BE2C (cell line): ENCODE data around the gene KRTAP3-1.

Source experiments
- DNase-seq: peaks from one replicate; pipeline ENCODE4 v3.0.0-alpha.2; 2020
- H3K27me3 ChIP-seq: fragments of 250-450 bp; sonication (Bioruptor Pico); 2 replicates; pipeline ENCODE4 v1.5.1; 2020; ENCODE audit warnings: mild to moderate bottlenecking
- H3K36me3 ChIP-seq: fragments of 250-450 bp; sonication (Bioruptor Pico); 2 replicates; pipeline ENCODE4 v1.5.1; 2020; ENCODE audit warnings: mild to moderate bottlenecking
- H3K4me1 ChIP-seq: fragments of 250-450 bp; sonication (Bioruptor Pico); 2 replicates; pipeline ENCODE4 v1.5.1; 2020
- H3K4me3 ChIP-seq: 2 replicates; pipeline ENCODE4 v1.5.1; 2011; ENCODE audit warnings: low read depth, low read length
- H3K9me3 ChIP-seq: fragments of 250-450 bp; sonication (Bioruptor Pico); 2 replicates; pipeline ENCODE4 v1.5.1; 2020
- TF ChIP-seq, protein P1 (sequence below): IDR thresholded peaks from 2 replicates; pipeline ENCODE4 v1.5.1; 2012; ENCODE audit warnings: mild to moderate bottlenecking, low read depth, low read length

Gene KRTAP3-1

DNA sequence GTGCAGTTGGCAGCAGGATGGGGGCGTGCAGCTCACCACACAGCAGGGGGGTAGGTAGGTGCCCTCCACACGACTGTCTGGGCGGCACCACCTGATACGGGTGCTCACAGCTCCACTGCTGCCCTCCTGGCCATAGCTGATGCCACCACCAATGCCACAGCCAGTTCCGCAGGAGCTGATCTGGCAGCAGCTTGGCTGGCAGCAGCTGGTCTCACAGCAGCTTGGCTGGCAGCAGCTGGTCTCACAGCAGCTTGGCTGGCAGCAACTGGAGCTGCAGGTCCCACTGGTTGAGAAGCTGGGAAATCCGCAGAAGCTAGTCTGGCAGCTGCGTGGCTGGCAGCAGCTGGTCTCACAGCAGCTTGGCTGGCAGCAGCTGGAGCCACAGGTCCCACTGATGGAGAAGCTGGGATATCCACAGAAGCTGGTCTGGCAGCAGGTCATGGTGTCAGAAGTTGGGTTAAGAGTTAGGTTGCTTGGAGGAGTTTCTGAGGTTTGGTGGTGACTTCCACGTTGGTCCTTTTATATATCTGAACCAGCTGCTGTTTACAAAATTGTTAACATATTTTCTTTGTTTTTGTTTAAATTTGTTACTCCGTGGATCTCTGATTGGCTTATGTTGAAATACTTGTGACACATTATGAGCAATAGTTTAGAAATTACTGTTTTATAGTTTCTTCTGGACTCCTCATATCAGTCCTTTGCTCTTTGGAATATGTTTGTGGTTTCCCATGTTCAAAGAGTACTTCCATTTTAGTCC lies 18.0 kb upstream of the KRTAP3-1 start, which contains the start of gene KRTAP1-5:
KRTAP1-5 (minus strand) TSS at position 494 of the 757 bp plus-strand sequence; CDS start at position 441, 53 bp downstream.
- no peak for DNase-seq
- Histone ChIP-seq H3K9me3 (no peaks in the 10 kb centered on the region), H3K4me1 (no peaks in the 10 kb centered on the region), H3K36me3 (no peaks in the 10 kb centered on the region), H3K27me3 (peaks cover 51% of the 10 kb centered on the region), H3K4me3 (no peak within 1 kb of the TSS)
- TF ChIP-seq, protein P1, sequence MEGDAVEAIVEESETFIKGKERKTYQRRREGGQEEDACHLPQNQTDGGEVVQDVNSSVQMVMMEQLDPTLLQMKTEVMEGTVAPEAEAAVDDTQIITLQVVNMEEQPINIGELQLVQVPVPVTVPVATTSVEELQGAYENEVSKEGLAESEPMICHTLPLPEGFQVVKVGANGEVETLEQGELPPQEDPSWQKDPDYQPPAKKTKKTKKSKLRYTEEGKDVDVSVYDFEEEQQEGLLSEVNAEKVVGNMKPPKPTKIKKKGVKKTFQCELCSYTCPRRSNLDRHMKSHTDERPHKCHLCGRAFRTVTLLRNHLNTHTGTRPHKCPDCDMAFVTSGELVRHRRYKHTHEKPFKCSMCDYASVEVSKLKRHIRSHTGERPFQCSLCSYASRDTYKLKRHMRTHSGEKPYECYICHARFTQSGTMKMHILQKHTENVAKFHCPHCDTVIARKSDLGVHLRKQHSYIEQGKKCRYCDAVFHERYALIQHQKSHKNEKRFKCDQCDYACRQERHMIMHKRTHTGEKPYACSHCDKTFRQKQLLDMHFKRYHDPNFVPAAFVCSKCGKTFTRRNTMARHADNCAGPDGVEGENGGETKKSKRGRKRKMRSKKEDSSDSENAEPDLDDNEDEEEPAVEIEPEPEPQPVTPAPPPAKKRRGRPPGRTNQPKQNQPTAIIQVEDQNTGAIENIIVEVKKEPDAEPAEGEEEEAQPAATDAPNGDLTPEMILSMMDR, result no peak

DNA sequence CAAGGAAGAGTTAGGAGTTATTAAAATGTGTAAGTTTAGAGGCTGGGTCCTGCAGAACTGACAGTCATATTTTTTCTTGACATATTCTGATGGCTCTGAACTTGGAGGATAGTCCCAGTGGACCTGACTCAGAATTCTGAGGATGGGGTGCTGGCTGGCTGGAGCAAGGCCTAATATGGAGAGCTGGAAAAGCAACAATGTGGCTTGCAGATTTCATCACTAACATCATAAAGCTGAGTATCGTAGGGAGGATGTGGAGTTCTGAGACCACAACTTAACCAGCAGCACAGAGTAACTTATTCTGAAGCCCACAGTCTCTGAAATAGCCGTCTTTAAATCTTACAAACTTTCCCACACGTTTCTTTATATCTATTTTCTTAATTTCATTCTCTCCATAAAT lies 15.8 kb upstream of the KRTAP3-1 start:
- Histone ChIP-seq H3K27me3 (peaks cover 33% of the 10 kb centered on the region), H3K36me3 (no peaks in the 10 kb centered on the region), H3K9me3 (no peaks in the 10 kb centered on the region), H3K4me1 (no peaks in the 10 kb centered on the region), H3K4me3 (no peak overlapping the region)
- DNase-seq, result no peak
- TF ChIP-seq, protein P1, result no peak

DNA sequence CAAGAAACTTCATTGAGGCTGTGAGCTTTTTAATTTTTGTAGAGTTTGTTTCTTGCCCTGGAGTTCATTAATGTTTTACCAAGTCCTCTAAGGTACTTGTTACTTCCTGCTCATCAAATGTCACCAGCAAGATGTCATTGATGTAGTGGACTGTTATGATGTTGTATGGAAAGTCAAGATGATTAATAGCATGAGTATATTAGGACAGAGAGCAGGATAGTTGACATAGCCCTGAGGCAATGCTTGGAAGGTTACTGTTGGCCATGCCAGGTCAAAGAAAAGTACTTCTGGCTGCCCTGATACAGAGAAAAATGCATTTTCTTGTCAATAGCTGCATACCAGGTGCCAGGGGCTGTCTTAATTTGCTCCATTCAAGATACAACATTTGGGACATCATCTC lies 11.4 kb upstream of the KRTAP3-1 start:
- TF ChIP-seq, protein P1, result no peak
- no peaks in the 10 kb centered on the region for H3K4me1 ChIP-seq
- no peak for DNase-seq
- no peaks in the 10 kb centered on the region for H3K36me3 ChIP-seq
- H3K27me3 ChIP-seq, result peaks cover 14% of the 10 kb centered on the region
- no peak overlapping the region for H3K4me3 ChIP-seq
- no peaks in the 10 kb centered on the region for H3K9me3 ChIP-seq

DNA sequence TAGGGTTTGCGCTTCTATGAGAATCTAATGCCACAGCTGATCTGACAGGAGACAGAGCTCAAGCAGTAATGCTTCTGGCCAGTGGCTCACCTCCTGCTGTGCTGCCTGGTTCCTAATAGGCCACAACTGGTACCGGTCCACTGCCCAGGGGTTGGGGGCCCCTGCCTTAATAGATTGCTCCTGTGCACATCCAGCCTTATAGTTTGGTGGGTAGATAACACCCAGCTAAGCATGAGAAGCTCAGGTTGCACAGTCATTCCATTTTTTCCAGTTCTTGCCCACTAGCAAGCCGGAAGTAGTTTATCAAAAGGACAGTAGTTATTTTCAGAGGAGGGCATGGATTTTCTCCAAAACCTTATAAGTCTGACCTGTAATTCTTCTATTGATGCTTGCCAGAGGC lies 10.5 kb upstream of the KRTAP3-1 start:
- no peaks in the 10 kb centered on the region for H3K9me3 ChIP-seq
- H3K27me3 ChIP-seq, result peaks cover 16% of the 10 kb centered on the region
- H3K36me3 ChIP-seq, result no peaks in the 10 kb centered on the region
- TF ChIP-seq, protein P1, result no peak
- no peaks in the 10 kb centered on the region for H3K4me1 ChIP-seq
- H3K4me3 ChIP-seq, result no peak overlapping the region
- DNase-seq, result no peak

DNA sequence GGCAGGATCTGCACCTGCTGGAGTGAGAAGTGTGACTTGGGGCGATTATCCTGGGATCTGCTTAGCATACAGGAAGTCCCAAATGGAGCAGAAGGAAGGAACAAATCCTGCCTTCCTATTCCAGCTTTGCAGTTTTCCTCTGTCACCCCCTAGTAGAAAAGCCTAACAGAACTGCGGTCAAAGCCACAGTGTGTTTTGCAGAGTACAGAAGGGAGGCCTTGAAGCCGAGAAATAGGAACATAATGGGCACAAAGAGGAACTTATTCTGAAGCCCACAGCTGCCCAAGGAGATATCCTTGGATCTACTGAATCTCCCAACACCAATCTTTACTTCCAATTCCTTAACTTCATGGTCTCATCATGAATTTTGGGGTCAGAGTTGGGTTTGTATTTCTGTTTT lies 9.6 kb upstream of the KRTAP3-1 start:
- Histone ChIP-seq H3K9me3 (no peaks in the 10 kb centered on the region), H3K4me3 (no peak overlapping the region), H3K27me3 (peaks cover 16% of the 10 kb centered on the region), H3K36me3 (no peaks in the 10 kb centered on the region), H3K4me1 (no peaks in the 10 kb centered on the region)
- TF ChIP-seq, protein P1, result no peak
- no peak for DNase-seq

DNA sequence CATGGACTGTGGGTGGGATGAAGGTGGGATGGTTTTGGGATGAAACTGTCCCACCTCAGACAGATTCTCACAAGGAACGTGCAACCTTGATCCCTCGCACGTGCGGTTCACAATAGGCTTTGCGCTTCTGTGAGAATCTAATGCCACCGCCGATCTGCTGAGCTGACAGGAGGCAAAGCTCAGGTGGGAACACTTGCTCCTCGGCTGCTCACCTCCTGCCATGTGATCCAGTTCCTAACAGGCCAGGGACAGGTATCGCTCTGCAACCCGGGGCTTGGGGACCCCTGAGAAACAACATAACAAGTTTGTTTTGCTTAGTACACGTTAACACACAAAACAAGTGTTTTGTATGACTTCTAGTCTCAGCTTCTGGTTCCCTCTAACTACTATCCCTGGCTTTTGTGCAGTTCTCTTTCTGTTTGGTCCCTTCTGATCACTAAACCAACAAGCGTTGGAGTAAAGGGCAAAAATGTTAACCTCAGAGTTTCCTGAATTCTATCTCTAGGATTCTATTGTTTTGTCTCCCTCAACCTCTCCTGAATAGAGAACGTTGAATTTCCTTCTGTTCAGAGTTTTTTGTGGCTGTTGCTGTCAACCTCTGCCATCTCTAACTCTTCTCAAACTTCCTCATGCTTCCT lies 7.8 kb upstream of the KRTAP3-1 start:
- Histone ChIP-seq H3K4me3 (no peak overlapping the region), H3K9me3 (no peaks in the 10 kb centered on the region), H3K27me3 (peaks cover 16% of the 10 kb centered on the region), H3K4me1 (no peaks in the 10 kb centered on the region), H3K36me3 (no peaks in the 10 kb centered on the region)
- TF ChIP-seq, protein P1, result no peak
- no peak for DNase-seq
